Nephron (organoid): ENCODE data around the gene LRRC3.

Experiments
- H3K27ac Mint-ChIP-seq, 3 experiments: 2 replicates each; pipeline ENCODE4 v1.8.0; 2020; ENCODE audit warnings: mixed read lengths in 3 of 3, mild to moderate bottlenecking in 2 of 3, moderate library complexity in 1 of 3
- H3K27me3 Mint-ChIP-seq: 2 replicates; pipeline ENCODE4 v1.8.0; 2021; ENCODE audit warnings: low read depth, mild to moderate bottlenecking, moderate library complexity, mixed read lengths
- H3K36me3 Mint-ChIP-seq: 2 replicates; pipeline ENCODE4 v1.8.0; 2020; ENCODE audit warnings: low read depth, mixed read lengths
- H3K4me1 Mint-ChIP-seq: 2 replicates; pipeline ENCODE4 v1.8.0; 2020; ENCODE audit warnings: mixed read lengths
- H3K4me3 Mint-ChIP-seq, 3 experiments: 2 replicates each; pipeline ENCODE4 v1.8.0; 2020; ENCODE audit warnings: mild to moderate bottlenecking in 3 of 3, mixed read lengths in 3 of 3, moderate library complexity in 2 of 3
- H3K9me3 Mint-ChIP-seq: 2 replicates; pipeline ENCODE4 v1.8.0; 2020; ENCODE audit warnings: mixed read lengths
- TF ChIP-seq, protein P1 (sequence below), 3 experiments: fragments of 200-600 bp; sonication (generic); IDR thresholded peaks; one replicate each; pipeline ENCODE4 v1.5.0; 2021; ENCODE audit warnings: antibody characterized with exemption in 3 of 3; ENCODE audit not compliant: unreplicated experiment in 3 of 3

Gene LRRC3

DNA sequence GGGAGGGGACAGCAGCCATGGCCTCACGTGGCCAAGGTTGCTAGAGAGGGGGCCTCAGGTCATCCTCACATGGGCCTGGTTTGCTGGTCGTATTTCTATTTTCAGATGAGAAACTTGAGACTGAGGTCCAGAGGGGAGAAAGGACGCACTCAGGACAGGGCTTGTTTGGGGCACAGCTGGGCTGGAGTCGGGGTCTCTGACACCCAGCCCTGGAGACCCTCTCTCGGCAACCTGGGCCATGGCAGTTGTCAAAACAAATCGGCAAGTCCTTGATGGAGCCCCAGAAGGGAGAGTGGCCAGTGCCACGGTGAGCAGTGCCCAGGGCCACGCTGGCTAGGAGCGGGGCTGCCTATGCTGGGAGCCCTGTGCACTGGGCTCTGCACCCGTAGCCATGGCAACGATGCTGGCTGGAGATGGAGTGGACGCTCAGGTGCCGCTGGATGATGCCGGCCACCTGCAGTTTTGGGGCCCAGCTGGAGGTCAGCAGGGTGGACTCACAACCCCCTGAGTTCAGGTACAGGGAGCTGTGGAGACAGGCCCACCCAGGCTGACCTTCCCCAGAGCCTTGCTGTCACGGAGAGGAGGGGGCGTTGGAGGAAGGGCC, 11.1 kb downstream of the LRRC3 start:
- TF ChIP-seq, protein P1, sequence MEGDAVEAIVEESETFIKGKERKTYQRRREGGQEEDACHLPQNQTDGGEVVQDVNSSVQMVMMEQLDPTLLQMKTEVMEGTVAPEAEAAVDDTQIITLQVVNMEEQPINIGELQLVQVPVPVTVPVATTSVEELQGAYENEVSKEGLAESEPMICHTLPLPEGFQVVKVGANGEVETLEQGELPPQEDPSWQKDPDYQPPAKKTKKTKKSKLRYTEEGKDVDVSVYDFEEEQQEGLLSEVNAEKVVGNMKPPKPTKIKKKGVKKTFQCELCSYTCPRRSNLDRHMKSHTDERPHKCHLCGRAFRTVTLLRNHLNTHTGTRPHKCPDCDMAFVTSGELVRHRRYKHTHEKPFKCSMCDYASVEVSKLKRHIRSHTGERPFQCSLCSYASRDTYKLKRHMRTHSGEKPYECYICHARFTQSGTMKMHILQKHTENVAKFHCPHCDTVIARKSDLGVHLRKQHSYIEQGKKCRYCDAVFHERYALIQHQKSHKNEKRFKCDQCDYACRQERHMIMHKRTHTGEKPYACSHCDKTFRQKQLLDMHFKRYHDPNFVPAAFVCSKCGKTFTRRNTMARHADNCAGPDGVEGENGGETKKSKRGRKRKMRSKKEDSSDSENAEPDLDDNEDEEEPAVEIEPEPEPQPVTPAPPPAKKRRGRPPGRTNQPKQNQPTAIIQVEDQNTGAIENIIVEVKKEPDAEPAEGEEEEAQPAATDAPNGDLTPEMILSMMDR (IDR thresholded peaks at IDR 0.05; ENCODE audit: unreplicated experiment in 3 of 3), result no peak
- Mint-ChIP-seq H3K4me1 (peaks cover 19% of the 10 kb centered on the region), H3K36me3 (peaks cover 4% of the 10 kb centered on the region), H3K27me3 (peaks cover 14% of the 10 kb centered on the region), H3K4me3 (no peak overlapping the region), H3K27ac (no peak overlapping the region), H3K9me3 (no peaks in the 10 kb centered on the region)

DNA sequence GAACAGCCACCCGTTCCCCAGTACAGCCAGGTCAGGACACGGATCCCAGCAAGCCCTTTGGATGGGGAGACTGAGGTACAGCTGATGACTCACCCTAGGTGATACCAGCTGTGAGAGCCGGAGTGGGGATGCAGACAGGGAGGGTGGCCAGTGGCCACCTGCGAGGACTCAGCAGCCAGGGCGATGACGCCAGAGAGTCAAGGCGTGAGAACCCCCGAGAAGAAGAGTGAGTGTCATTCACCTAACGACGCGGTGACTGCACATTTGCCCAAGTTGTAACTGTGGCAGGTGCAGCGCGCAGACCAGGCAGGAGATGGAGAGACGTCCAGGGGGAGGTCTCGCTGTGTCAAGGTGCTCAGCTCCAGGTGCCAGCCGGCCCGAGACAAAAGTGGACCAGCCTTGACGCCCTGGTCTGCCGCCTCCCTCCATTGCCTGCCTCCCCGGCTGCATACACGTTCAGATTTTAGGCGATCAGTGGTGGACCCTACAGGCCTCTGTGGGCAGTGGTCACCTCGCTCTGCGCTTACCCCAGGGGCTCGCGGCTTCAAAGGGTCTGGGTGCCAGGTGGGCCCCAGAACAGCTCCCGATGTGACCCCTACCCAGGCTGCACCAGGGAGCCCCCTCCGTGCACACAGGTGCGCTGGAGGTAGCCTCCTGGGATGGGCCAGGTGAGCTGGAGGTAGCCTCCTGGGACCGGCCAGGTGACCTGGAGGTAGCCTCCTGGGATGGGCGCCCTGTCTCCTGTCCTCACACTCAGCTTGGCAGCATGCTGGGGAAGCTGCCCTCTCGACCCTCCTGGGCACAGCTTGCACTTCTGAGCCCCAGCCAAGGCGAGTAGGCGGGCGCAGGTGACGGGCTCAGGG, 11.9 kb downstream of the LRRC3 start:
- H3K9me3 Mint-ChIP-seq, result no peaks in the 10 kb centered on the region
- TF ChIP-seq, protein P1 (IDR thresholded peaks at IDR 0.05; ENCODE audit: unreplicated experiment in 3 of 3), result no peak
- H3K36me3 Mint-ChIP-seq, result peaks cover 4% of the 10 kb centered on the region
- H3K4me1 Mint-ChIP-seq, result peaks cover 11% of the 10 kb centered on the region
- H3K4me3 Mint-ChIP-seq, result no peak overlapping the region
- peaks cover 14% of the 10 kb centered on the region for H3K27me3 Mint-ChIP-seq
- no peak overlapping the region for H3K27ac Mint-ChIP-seq

DNA sequence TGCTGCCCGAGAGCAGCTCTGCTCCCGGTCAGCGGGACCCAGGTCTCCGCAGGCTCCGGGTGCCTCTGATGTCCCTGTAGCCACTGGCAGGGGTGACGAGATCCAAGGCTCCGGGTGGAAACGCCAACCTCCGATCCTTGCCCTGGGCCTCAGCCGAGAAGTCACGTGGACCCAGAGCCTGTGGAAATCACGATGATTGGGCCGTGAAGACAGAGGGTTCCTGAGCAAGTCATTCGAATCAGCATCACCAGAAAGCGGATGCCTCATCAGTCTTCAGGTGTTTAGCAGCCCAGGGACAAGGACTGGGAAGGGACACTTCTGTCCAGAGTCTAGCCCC, 12.5 kb downstream of the LRRC3 start:
- Mint-ChIP-seq H3K4me1 (peaks cover 11% of the 10 kb centered on the region), H3K27ac (no peak overlapping the region), H3K9me3 (no peaks in the 10 kb centered on the region), H3K27me3 (peaks cover 14% of the 10 kb centered on the region), H3K4me3 (no peak overlapping the region), H3K36me3 (peaks cover 4% of the 10 kb centered on the region)
- TF ChIP-seq, protein P1 (IDR thresholded peaks at IDR 0.05; ENCODE audit: unreplicated experiment in 3 of 3), result no peak

DNA sequence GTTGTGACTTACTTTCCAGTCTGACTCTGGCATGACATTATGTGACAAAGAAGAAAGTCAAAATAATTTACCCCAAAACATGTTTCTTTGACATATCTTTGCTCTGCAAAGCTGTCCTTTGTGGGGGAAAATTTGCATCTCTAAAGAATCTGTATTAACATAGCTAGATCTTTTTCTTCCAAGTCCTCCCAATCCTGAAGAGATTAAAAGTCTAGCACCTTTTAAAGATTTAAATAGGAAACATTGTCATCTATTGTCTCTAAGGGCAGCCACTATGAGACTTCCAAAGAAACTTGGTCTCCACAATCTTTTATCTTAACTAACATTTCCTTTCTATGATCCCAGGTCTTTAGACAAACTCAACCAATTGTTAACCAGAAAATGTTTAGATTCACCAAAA, 16.0 kb downstream of the LRRC3 start:
- TF ChIP-seq, protein P1 (IDR thresholded peaks at IDR 0.05; ENCODE audit: unreplicated experiment in 3 of 3), result no peak
- Mint-ChIP-seq H3K4me1 (no peaks in the 10 kb centered on the region), H3K36me3 (no peaks in the 10 kb centered on the region), H3K9me3 (no peaks in the 10 kb centered on the region), H3K4me3 (no peak overlapping the region), H3K27ac (no peak overlapping the region), H3K27me3 (peaks cover 9% of the 10 kb centered on the region)

DNA sequence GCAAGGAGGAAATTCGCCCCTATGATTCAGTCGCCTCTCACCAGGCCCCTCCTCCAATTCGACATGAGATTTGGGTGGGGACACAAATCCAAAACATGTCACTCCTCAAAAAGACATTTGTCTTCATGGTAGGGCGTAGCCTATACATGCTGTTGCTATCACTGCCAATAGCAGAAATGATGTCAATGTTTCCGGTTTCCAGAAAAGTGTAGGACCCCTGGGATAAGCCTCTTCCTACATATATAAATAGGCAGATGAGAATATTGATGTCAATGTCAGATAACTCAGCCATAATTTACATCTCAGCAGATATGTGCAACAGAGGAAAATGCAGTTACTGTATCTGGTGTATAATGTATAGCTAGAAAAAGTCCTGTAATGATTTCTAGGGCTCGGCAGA, 16.7 kb downstream of the LRRC3 start:
- Mint-ChIP-seq H3K4me3 (no peak overlapping the region), H3K27ac (no peak overlapping the region), H3K27me3 (peaks cover 5% of the 10 kb centered on the region), H3K4me1 (no peaks in the 10 kb centered on the region), H3K9me3 (no peaks in the 10 kb centered on the region), H3K36me3 (no peaks in the 10 kb centered on the region)
- TF ChIP-seq, protein P1 (IDR thresholded peaks at IDR 0.05; ENCODE audit: unreplicated experiment in 3 of 3), result no peak
